Stimulated activated CD4-positive, alpha-beta T cell treated with anti-CD3 and anti-CD28 coated beads, Interleukin-2, amount 100 ng/mL, for 24 hours (primary cell): ENCODE measurements around the gene TMPRSS7.

ENCODE experiments used
- DNase-seq, 2 donors: peaks; one replicate each; pipeline ENCODE4 v3.0.0-alpha.2; 2020

Gene TMPRSS7

DNA sequence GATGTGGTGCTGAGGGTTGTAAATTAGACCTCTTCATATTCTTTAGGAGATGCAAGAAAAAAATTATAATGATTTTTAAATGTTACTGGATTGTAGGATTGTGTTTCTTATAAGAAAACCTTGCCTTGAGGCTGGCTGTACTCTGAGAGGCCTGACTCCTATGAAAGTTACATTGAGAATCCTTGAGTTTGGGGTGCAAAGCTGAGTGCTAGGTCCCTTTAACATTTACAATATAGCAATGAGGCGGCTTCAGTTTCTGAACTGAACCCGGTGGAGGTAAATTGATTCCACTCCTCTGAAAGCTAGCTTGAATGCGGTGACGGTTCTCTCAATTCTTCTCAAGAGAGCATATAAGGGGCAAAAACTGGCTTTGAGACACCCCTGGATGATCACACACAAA is at the start of gene TMPRSS7:
Gene TMPRSS7, plus strand, starts transcription at position 301 of the 400 bp plus-strand sequence. CDS start 110 bp downstream, outside the sequence.
- DNase-seq = no peak

DNA sequence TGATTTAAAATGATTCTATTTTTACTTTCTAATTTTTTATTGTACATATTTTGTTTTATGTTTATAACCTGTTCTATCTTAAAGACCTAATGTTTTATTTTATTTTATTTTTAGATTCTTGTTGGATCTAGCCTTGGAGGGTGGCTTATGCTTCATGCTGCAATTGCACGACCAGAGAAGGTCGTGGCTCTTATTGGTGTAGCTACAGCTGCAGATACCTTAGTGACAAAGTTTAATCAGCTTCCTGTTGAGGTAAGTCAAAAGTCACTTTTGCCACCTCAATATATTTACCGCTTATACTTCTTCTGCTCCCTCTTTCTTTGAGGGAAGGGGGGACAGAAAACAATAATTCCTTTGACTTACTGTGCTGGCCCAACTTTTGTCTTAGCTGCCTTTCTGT is 47.7 kb upstream of the TMPRSS7 start:
- no peak for DNase-seq

- DNase-seq = no peak
Measured at GRCh38 chr3:111989061-111989678, 45.4 kb upstream of the TMPRSS7 start.

DNA sequence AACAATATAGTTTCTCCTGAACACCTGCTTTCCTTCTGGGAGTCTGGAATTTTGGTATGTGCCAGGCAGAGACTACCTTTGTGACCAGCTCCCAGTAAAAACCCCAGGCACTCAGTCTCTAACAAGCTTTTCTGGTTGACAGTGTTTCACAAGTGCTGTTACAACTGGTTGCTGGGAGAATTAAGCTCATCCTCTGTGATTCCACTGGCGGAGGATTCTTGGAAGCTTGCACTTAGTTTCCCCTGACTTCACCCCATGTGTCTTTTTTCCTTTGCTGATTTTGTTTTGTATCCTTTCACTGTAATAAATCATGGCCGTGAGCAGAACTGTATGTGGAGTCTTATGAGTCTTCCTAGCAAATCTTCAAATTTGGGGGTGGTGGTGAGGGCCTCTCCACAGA is 41.5 kb upstream of the TMPRSS7 start:
- DNase-seq = no peak

DNA sequence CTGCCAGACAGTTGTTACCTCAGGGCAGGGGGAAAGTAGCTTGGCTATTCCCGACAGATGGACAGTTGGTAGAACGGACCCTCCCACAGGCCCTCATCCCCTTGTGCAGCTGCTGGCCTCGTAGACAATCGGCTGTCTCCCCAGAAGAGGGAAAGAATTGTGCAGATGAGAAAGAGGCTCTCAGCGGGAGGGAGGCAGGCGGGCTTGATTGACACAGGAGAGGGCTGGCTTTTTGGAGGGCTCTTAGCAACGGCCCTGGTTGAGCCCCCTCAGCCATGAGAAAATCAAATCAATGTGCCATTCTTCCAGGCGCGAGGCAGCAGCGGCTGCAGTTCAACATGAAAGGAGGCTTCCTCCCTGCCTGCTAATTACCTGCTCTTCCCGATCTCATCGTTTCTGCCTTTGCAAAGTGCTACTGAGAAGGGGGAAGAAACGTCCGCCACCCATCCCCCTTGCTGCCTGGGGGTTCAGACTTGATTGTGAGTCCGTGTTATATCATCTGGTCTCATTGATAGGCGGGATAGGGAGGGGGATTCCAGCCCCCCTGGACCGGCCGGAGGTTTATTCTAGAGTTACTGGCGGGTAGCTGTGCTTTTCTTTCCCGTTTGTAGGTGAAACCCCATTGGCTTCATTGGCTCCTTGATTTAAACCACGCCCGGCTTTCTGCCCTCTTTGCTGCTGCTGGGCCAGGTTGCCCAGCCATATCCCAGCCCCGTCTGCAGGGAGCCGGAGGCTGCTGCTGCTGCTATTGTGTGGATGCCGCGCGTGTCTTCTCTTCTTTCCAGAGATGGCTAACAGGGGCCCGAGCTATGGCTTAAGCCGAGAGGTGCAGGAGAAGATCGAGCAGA is 35.7 kb upstream of the TMPRSS7 start, which contains the start of gene TAGLN3:
Gene TAGLN3, plus strand, starts transcription at position 287 of the 848 bp plus-strand sequence. Its CDS starts 501 bp downstream, at position 788.
- DNase-seq = no peak

DNA sequence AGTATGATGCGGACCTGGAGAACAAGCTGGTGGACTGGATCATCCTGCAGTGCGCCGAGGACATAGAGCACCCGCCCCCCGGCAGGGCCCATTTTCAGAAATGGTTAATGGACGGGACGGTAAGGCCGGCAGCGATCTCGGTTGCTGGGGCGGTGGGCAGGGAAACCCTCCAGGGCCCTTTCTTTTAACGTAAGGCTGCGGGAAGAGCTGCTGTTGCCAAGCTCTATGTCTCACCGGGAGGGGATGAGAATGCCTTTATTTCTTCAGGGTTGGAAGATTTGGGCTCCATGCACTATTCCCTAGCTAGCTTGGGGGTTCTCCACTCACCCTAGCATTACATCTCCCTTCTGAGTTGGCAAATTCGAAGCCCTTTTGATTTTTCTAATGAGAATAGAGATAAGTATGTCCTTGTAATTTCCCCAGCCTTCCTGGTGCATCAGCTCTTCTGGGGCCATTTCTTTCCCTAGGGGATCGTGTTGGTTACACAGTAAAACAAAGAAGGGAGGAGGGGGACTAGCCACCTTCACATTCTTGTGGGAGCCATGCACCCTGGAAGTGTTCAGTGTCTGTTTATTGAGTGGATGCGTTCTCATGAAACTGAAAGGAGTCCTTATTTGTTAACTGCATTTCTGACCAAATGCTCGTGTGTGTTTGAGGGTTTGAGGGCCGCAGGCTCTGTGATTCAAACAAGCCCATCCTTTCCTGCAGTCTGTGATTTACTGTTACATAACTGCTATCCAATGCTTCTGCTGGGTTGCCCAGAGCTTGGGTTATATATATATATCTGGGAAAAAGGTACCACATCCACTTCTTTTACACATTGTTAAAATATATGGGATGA is 34.8 kb upstream of the TMPRSS7 start:
- no peak for DNase-seq

DNA sequence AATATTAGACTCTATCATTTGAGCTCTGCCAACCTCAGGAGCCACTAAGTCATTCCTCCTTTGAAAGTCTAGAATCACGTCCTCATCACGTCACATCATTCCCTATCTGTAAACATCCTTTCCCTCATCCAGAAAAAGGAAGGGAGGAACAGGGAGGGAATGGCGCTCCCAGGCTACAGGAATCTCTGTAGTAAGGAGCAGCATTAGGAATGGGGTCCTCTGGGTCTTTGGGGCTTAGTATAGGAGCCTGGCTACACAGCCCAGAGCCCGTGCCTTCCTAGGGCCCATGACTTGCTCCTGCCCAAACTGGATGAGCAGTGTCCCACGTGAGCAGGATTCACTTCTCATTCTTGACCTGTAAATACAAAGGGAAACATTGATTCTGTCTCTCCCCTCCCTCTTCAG is 34.2 kb upstream of the TMPRSS7 start:
- no peak for DNase-seq

- no peak for DNase-seq
Measured at GRCh38 chr3:112000966-112001365, 33.6 kb upstream of the TMPRSS7 start.

- no peak for DNase-seq
Measured at GRCh38 chr3:112001526-112001925, 33.0 kb upstream of the TMPRSS7 start.

- peak; percentile 50 to 63 for DNase-seq
Measured at GRCh38 chr3:112002096-112002971, 32.2 kb upstream of the TMPRSS7 start.

DNA sequence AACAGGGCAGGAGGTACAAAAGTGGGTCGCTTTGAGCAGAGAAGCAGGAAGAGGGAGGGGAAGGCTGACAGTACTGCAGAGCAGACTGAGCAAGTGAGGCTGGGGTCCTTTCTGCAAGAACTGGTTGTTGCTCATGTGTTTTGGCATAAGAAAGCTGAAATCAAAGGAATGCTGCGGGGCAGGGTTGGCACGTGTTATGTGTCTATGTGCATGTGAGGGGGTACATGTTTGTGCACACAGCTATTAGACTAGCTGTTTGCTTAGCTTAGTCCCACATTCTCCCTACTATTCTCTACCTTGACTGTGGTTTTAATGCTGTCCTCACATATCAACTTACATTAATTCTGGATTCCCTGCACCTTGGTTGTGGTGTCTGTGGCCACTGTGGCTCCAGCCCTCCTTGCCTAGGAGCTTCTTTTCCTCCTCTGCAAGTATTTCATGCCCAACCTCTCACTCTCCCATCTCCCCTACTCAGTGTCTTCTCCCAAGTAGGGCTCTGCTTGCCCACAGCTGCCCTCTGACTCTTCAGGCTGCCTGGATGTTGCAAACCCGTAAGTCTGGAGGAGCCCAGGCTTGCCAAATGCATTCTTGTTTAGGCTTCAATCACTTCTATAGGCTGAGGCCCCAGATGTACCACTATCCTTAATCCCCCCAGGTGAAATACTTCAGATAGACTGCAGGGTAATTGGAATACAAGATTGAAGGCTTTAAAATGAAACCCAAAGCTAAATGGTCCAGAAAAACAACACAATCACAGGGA is 31.0 kb upstream of the TMPRSS7 start:
- no peak for DNase-seq

DNA sequence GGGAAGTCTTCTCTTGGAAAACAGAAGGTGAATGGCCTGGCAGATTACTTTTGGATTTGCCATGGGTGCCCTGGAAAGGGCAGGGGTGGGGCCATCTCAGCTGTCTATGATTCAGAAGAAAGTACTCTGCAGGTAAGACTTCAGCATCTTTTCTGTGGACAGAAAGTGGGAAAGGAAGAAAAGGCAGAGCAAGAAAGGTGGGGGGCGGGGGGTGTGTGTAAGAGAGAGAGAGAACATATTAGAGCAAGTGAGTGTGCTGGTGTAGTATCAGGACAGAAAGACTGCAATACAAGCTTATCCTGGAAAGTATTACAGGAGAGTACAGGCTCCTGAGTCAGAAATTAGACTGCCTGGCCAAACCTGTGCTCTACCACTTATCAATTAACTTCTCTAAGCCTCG is 30.3 kb upstream of the TMPRSS7 start:
- DNase-seq = no peak

- DNase-seq = no peak
Measured at GRCh38 chr3:112004669-112005068, 29.9 kb upstream of the TMPRSS7 start.

GRCh38 chr3:112005091-112005672 is 29.4 kb upstream of the TMPRSS7 start:
- no peak for DNase-seq

- DNase-seq = no peak
Measured at GRCh38 chr3:112007633-112008032, 26.9 kb upstream of the TMPRSS7 start.

GRCh38 chr3:112009670-112010069 is 24.9 kb upstream of the TMPRSS7 start:
- DNase-seq = no peak

GRCh38 chr3:112010636-112011035 is 23.9 kb upstream of the TMPRSS7 start:
- no peak for DNase-seq

DNA sequence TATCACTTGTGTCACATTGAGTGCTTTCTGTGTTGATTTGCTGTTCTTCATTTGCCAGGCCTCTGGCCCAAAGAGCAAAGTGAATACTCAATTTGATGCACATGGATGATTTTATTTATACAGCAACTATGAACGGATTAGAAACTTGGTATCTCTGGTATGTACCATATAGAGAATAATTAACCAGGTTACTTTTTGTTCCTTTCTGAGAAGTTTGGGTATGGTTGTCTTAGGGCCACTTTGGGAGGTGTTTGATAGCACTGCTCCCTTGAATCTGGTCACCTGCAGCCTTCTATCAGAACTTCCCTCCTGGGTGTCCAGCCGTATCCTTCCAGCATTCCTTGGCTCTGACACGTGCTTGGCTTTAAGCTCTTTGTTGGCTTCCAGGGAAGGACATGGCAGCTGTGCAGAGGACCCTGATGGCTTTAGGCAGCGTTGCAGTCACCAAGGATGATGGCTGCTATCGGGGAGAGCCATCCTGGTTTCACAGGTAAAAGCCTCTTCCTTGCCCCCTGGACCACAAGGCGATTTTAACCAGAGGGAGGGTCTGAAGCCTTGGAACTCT is 23.1 kb upstream of the TMPRSS7 start:
- no peak for DNase-seq

DNA sequence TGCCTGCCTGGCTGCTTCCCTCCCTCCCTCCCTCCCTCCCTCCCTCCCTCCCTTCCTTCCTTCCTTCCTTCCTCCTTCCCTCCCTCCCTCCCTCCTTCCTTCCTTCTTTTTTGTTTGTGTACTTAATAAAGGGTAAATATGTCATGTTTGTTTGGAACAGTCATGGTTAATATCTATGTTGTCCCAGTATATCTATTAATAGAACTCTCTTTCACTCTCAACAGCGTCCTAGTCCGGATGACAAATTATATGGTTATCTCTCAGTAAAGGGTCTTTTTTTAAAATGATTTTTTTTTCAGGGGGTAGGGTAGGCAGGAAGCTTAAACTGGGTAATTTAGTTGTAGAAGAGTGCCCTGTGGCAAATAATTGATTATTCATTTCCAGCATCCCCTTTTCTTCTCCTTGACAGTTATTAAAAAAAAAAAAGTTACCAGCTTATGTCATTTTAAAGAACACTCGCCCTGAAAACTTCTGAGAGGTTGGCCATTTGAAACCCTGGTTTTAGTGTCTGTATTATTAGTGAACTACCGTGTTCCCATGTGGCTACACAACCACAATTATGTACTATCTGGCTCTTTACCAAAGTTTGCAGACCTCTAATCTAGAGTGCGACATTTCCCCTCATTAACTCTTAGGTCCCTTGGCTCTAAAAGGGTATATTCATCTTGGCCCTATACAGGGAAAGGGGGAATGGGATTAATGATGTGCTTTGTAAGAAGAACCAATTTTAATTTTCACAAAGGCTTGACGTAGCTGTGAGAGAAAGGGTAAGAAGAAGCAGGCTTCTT is 22.1 kb upstream of the TMPRSS7 start:
- DNase-seq = no peak
